Panc1 (cell line): ENCODE measurements around the gene HCN2. TPM values are rescaled to one million over a fixed set of nuclear protein-coding genes. Genes with fewer than 3 reads are reported as not detected.

Experiments
- ATAC-seq: fragments of 200-7000 bp; cut with Tn5 transposase; 2 replicates; pipeline ENCODE4 v1.9.1; 2020; ENCODE audit warnings: mild to moderate bottlenecking, moderate library complexity
- BruUV-seq: library from RNA; stranded (reverse); fragments of 400-500 nt; replicated peaks from 2 replicates; lab custom pipeline; 2021; lab: Mats Ljungman, UMichigan
- CTCF ChIA-PET: fragments of 300-600 bp; sonication (Branson Sonifier 250); formaldehyde crosslinking; loops from one replicate; lab custom pipeline; 2022; ENCODE audit warnings: antibody characterized with exemption; lab: Charles Lee
- POLR2A ChIA-PET: fragments of 300-600 bp; sonication (Branson Sonifier 250); formaldehyde crosslinking; loops from one replicate; lab custom pipeline; 2022; ENCODE audit warnings: antibody characterized with exemption; lab: Charles Lee
- DNase-seq: peaks from one replicate; pipeline ENCODE4 v3.0.0-alpha.2; 2010; ENCODE audit warnings: low read depth, low spot score
- H3K27ac ChIP-seq: 2 replicates; pipeline ENCODE4 v1.5.1; 2011; ENCODE audit warnings: mild to moderate bottlenecking, low read length, inconsistent platforms
- H3K27me3 ChIP-seq: fragments of 200-500 bp; sonication (Bioruptor generic); 2 replicates; pipeline ENCODE4 v1.6.0; 2014; ENCODE audit warnings: low read length, inconsistent platforms; ENCODE audit not compliant: control insufficient read depth, insufficient read depth
- H3K36me3 ChIP-seq: fragments of 200-500 bp; sonication (Bioruptor generic); 2 replicates; pipeline ENCODE4 v1.5.1; 2014; ENCODE audit warnings: inconsistent platforms, mild to moderate bottlenecking, low read length, moderate library complexity; ENCODE audit not compliant: control insufficient read depth, insufficient read depth
- H3K4me1 ChIP-seq: 2 replicates; pipeline ENCODE4 v1.5.1; 2011; ENCODE audit warnings: inconsistent platforms, mild to moderate bottlenecking, low read length, moderate library complexity; ENCODE audit not compliant: control insufficient read depth, insufficient read depth
- H3K4me3 ChIP-seq, 2 experiments: 2 replicates each; pipeline ENCODE4 v1.5.1; 2011 to 2012; ENCODE audit warnings: low read depth in 2 of 2, low read length in 2 of 2, mild to moderate bottlenecking in 2 of 2, inconsistent platforms in 1 of 2, moderate library complexity in 1 of 2
- H3K9me3 ChIP-seq: fragments of 200-500 bp; sonication (Bioruptor generic); 2 replicates; pipeline ENCODE4 v1.5.1; 2014; ENCODE audit warnings: low read depth, mild to moderate bottlenecking, inconsistent platforms, low read length, moderate library complexity; ENCODE audit not compliant: control insufficient read depth, insufficient read depth
- POLR2AphosphoS5 ChIP-seq: IDR thresholded peaks from 2 replicates; pipeline ENCODE4 v1.6.1; 2012; ENCODE audit warnings: mild to moderate bottlenecking, low read depth, low read length, moderate library complexity
- SIN3A ChIP-seq: IDR thresholded peaks from 2 replicates; pipeline ENCODE4 v1.6.1; 2012; ENCODE audit warnings: low read depth, mild to moderate bottlenecking, low read length, moderate library complexity, borderline replicate concordance; ENCODE audit not compliant: insufficient read depth
- TCF7L2 ChIP-seq: IDR thresholded peaks from 2 replicates; pipeline ENCODE4 v1.6.1; 2011; ENCODE audit warnings: mild to moderate bottlenecking, low read depth, low read length, inconsistent platforms
- in situ Hi-C: cut with HindIII; loops from 2 replicates; pipeline ENCODE4 v1.10.0; 2016; ENCODE audit warnings: low sequenced_read_pairs, low pct_unique_long_range_greater_than_20kb
- intact Hi-C: fragments of 100-400 bp; cut with micrococcal nuclease; formaldehyde crosslinking; loops from one replicate; pipeline ENCODE4 v1.10.0; 2022; ENCODE audit not compliant: unreplicated experiment
- total RNA-seq: library from RNA; stranded (reverse); gene quantifications from one replicate; pipeline ENCODE4 v1.2.1, GENCODE V29; 2021; ENCODE audit not compliant: unreplicated experiment
- TF ChIP-seq, protein P1 (sequence below), 2 experiments: IDR thresholded peaks; 2 replicates each; pipeline ENCODE4 v1.6.1; 2011 to 2012; ENCODE audit warnings: low read depth in 2 of 2, control low read depth in 1 of 2, low read length in 1 of 2, mild to moderate bottlenecking in 1 of 2, moderate library complexity in 1 of 2; ENCODE audit not compliant: insufficient read depth in 1 of 2
- TF ChIP-seq, protein P2 (sequence below): fragments of 450-650 bp; IDR thresholded peaks from 2 replicates; pipeline ENCODE4 v1.5.1; 2017; ENCODE audit warnings: mild to moderate bottlenecking

Gene HCN2
- total RNA-seq, 1 experiment from 2014 or later, result 15.1 TPM

DNA sequence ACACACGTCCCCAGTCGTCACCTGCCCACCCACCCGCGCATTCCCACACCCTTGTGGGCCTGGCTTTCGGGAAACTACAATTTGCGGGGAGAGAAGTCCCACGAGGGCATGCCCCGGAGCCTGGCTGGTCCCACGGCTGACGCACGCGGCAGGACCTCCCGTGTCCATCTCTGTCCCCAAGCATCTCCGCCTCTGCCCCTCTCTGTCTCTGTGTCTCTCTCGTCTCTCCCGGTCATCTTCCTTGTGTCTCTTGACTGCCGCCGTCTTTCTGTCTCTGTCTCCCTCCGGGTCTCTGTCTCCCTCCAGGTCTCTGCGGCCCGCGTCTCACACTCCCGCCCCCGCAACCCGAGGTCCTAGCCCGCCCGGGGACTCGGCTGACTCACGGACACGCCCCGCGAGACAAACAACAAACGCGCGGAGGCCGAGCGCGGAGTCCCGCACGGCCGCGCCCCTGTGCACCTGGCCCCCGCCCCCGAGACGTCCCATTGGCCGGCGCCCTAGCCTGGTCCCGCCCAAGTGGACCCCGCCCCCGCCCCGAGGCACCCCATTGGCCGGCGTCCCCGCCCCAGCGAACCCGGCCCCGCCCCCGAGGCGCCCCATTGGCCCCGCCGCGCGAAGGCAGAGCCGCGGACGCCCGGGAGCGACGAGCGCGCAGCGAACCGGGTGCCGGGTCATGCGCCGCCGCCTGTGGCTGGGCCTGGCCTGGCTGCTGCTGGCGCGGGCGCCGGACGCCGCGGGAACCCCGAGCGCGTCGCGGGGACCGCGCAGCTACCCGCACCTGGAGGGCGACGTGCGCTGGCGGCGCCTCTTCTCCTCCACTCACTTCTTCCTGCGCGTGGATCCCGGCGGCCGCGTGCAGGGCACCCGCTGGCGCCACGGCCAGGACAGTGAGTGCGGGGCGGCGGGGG lies 49.8 kb downstream of the HCN2 start, which contains the start of gene FGF22:
Gene FGF22 (plus strand): TSS at position 627 of the 908 bp plus-strand sequence. CDS start 47 bp downstream, at position 674.
- in situ Hi-C loops, result no loop called here
- H3K4me1 ChIP-seq, result no peaks in the 10 kb centered on the region
- DNase-seq, result no peak
- ChIA-PET CTCF (no interaction called here), POLR2A (no interaction called here)
- TF ChIP-seq, protein P1, sequence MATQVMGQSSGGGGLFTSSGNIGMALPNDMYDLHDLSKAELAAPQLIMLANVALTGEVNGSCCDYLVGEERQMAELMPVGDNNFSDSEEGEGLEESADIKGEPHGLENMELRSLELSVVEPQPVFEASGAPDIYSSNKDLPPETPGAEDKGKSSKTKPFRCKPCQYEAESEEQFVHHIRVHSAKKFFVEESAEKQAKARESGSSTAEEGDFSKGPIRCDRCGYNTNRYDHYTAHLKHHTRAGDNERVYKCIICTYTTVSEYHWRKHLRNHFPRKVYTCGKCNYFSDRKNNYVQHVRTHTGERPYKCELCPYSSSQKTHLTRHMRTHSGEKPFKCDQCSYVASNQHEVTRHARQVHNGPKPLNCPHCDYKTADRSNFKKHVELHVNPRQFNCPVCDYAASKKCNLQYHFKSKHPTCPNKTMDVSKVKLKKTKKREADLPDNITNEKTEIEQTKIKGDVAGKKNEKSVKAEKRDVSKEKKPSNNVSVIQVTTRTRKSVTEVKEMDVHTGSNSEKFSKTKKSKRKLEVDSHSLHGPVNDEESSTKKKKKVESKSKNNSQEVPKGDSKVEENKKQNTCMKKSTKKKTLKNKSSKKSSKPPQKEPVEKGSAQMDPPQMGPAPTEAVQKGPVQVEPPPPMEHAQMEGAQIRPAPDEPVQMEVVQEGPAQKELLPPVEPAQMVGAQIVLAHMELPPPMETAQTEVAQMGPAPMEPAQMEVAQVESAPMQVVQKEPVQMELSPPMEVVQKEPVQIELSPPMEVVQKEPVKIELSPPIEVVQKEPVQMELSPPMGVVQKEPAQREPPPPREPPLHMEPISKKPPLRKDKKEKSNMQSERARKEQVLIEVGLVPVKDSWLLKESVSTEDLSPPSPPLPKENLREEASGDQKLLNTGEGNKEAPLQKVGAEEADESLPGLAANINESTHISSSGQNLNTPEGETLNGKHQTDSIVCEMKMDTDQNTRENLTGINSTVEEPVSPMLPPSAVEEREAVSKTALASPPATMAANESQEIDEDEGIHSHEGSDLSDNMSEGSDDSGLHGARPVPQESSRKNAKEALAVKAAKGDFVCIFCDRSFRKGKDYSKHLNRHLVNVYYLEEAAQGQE (IDR thresholded peaks at IDR 0.05; ENCODE audit: insufficient read depth in 1 of 2, low read depth in 2 of 2, low read length in 1 of 2), result no peak
- TF ChIP-seq SIN3A, result peak; percentile 37; the same call in 1 of the 2 replicates
- TF ChIP-seq, protein P2, sequence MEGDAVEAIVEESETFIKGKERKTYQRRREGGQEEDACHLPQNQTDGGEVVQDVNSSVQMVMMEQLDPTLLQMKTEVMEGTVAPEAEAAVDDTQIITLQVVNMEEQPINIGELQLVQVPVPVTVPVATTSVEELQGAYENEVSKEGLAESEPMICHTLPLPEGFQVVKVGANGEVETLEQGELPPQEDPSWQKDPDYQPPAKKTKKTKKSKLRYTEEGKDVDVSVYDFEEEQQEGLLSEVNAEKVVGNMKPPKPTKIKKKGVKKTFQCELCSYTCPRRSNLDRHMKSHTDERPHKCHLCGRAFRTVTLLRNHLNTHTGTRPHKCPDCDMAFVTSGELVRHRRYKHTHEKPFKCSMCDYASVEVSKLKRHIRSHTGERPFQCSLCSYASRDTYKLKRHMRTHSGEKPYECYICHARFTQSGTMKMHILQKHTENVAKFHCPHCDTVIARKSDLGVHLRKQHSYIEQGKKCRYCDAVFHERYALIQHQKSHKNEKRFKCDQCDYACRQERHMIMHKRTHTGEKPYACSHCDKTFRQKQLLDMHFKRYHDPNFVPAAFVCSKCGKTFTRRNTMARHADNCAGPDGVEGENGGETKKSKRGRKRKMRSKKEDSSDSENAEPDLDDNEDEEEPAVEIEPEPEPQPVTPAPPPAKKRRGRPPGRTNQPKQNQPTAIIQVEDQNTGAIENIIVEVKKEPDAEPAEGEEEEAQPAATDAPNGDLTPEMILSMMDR, result no peak
- TF ChIP-seq TCF7L2, result no peak
- TF ChIP-seq POLR2AphosphoS5, result no peak
- H3K27me3 ChIP-seq, result no peaks in the 10 kb centered on the region
- BruUV-seq, result no TSS peak
- H3K36me3 ChIP-seq, result no peaks in the 10 kb centered on the region
- intact Hi-C loops, result no loop called here
- ATAC-seq, result peak; percentile 90
- H3K27ac ChIP-seq, result no peak within 1 kb of the TSS
- H3K4me3 ChIP-seq, result peak within 1 kb of the TSS; percentile 52 to 61
- H3K9me3 ChIP-seq, result no peaks in the 10 kb centered on the region

DNA sequence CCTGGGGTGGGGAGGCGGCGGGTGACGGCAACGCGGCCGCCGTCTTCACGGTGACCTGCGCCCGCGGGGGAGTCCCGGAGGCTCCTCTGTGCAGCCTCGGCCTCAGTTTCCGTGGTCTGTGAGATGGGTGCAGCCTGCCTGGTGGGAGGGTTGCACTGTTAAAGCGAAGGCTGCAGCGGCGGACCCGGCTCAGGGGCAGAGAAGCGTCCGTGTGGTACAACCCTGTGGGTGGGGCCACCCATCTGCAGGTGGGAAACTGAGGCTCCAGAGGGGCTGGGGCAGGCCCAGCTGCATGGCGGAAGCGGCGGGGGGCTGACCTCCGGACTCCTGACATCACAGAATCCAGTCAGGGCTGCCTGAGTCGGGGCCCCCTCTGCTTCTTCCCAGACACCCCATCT lies 50.5 kb downstream of the HCN2 start:
- Histone ChIP-seq H3K4me3 (peak overlapping the region; percentile 10 to 30; a peak in 1 of 4 replicates), H3K4me1 (no peaks in the 10 kb centered on the region), H3K9me3 (no peaks in the 10 kb centered on the region), H3K27ac (no peak overlapping the region), H3K36me3 (no peaks in the 10 kb centered on the region), H3K27me3 (no peaks in the 10 kb centered on the region)
- no TSS peak for BruUV-seq
- intact Hi-C loops, result no loop called here
- ChIA-PET CTCF (no interaction called here), POLR2A (no interaction called here)
- in situ Hi-C loops, result no loop called here
- TF ChIP-seq, protein P2, result no peak
- TF ChIP-seq, protein P1 (IDR thresholded peaks at IDR 0.05; ENCODE audit: insufficient read depth in 1 of 2, low read depth in 2 of 2, low read length in 1 of 2), result no peak
- no peak for TF ChIP-seq SIN3A
- no peak for TF ChIP-seq POLR2AphosphoS5
- TF ChIP-seq TCF7L2, result no peak
- no peak for DNase-seq
- peak; percentile 5; the same call in 1 of the 2 replicates for ATAC-seq
